H9 (cell line): ENCODE results near the gene CPSF4L. TPM values are rescaled to one million over a fixed set of nuclear protein-coding genes. Genes with fewer than 3 reads are reported as not detected.

Experiments used
- DNase-seq: peaks from one replicate; pipeline ENCODE4 v3.0.0-alpha.2; 2017
- H2AFZ ChIP-seq: one replicate; pipeline ENCODE4 v1.6.1; 2013; ENCODE audit warnings: mild to moderate bottlenecking, low read length, control low read depth, moderate library complexity
- H2AK5ac ChIP-seq: 2 replicates; pipeline ENCODE4 v1.6.1; 2013; ENCODE audit warnings: low read length, control low read depth, mixed read lengths; ENCODE audit not compliant: insufficient read length
- H2BK120ac ChIP-seq: one replicate; pipeline ENCODE4 v1.6.1; 2013; ENCODE audit warnings: low read depth, mild to moderate bottlenecking, low read length, control low read depth, inconsistent platforms; ENCODE audit not compliant: poor library complexity, severe bottlenecking
- H2BK12ac ChIP-seq: 2 replicates; pipeline ENCODE4 v1.6.1; 2013; ENCODE audit warnings: low read length, control low read depth, mixed read lengths, low read depth; ENCODE audit not compliant: insufficient read length
- H2BK15ac ChIP-seq: 2 replicates; pipeline ENCODE4 v1.6.1; 2013; ENCODE audit warnings: low read depth, low read length, control low read depth
- H2BK20ac ChIP-seq: one replicate; pipeline ENCODE4 v1.6.1; 2013; ENCODE audit warnings: low read depth, mild to moderate bottlenecking, low read length, control low read depth, inconsistent platforms; ENCODE audit not compliant: poor library complexity, severe bottlenecking
- H2BK5ac ChIP-seq: 2 replicates; pipeline ENCODE4 v1.6.1; 2013; ENCODE audit warnings: low read length, control low read depth, mixed read lengths; ENCODE audit not compliant: insufficient read length
- H3K14ac ChIP-seq: 2 replicates; pipeline ENCODE4 v1.6.1; 2013; ENCODE audit warnings: low read length, control low read depth; ENCODE audit not compliant: insufficient read depth
- H3K18ac ChIP-seq: 2 replicates; pipeline ENCODE4 v1.6.1; 2013; ENCODE audit warnings: low read depth, mild to moderate bottlenecking, mixed read lengths, low read length, control low read depth; ENCODE audit not compliant: insufficient read length
- H3K23ac ChIP-seq: 2 replicates; pipeline ENCODE4 v1.6.1; 2013; ENCODE audit warnings: low read length, control low read depth, mixed read lengths, low read depth; ENCODE audit not compliant: insufficient read length
- H3K23me2 ChIP-seq: 2 replicates; pipeline ENCODE4 v1.6.1; 2013; ENCODE audit warnings: low read depth, mild to moderate bottlenecking, mixed read lengths, low read length, control low read depth; ENCODE audit not compliant: insufficient read length, poor library complexity, severe bottlenecking
- H3K27ac ChIP-seq: 2 replicates; pipeline ENCODE4 v1.5.1; 2013; ENCODE audit warnings: low read length, control low read depth, mixed read lengths, low read depth; ENCODE audit not compliant: insufficient read length
- H3K27me3 ChIP-seq: 2 replicates; pipeline ENCODE4 v1.6.1; 2013; ENCODE audit warnings: low read length, control low read depth, inconsistent platforms; ENCODE audit not compliant: insufficient read depth
- H3K4ac ChIP-seq: 2 replicates; pipeline ENCODE4 v1.6.1; 2013; ENCODE audit warnings: low read depth, mild to moderate bottlenecking, control low read depth, inconsistent platforms, low read length, moderate library complexity
- H3K4me1 ChIP-seq: 2 replicates; pipeline ENCODE4 v1.6.1; 2013; ENCODE audit warnings: low read length, control low read depth, inconsistent platforms; ENCODE audit not compliant: insufficient read depth
- H3K4me2 ChIP-seq: 2 replicates; pipeline ENCODE4 v1.6.1; 2013; ENCODE audit warnings: low read length, control low read depth, mixed read lengths; ENCODE audit not compliant: insufficient read length, insufficient read depth
- H3K56ac ChIP-seq: 2 replicates; pipeline ENCODE4 v1.6.1; 2013; ENCODE audit warnings: low read depth, mild to moderate bottlenecking, mixed read lengths, low read length, control low read depth; ENCODE audit not compliant: insufficient read length
- H3K79me1 ChIP-seq: 2 replicates; pipeline ENCODE4 v1.6.1; 2013; ENCODE audit warnings: low read depth, mild to moderate bottlenecking, moderate library complexity, low read length, control low read depth, inconsistent platforms; ENCODE audit not compliant: insufficient read depth, poor library complexity, severe bottlenecking
- H3K79me2 ChIP-seq: 2 replicates; pipeline ENCODE4 v1.6.1; 2013; ENCODE audit warnings: low read length, control low read depth, inconsistent platforms; ENCODE audit not compliant: insufficient read depth
- H3K9ac ChIP-seq: 2 replicates; pipeline ENCODE4 v1.6.1; 2013; ENCODE audit warnings: low read length, control low read depth, mixed read lengths; ENCODE audit not compliant: insufficient read length; ENCODE audit errors: extremely low read depth
- H3K9me3 ChIP-seq: one replicate; pipeline ENCODE4 v1.6.1; 2013; ENCODE audit warnings: low read depth, low read length, inconsistent platforms; ENCODE audit not compliant: control insufficient read depth
- H3T11ph ChIP-seq: one replicate; pipeline ENCODE4 v1.6.1; 2013; ENCODE audit warnings: mild to moderate bottlenecking, low read length, control low read depth, inconsistent platforms
- H4K20me1 ChIP-seq: one replicate; pipeline ENCODE4 v1.6.1; 2013; ENCODE audit not compliant: control insufficient read depth, insufficient read length, insufficient read depth
- H4K5ac ChIP-seq: 2 replicates; pipeline ENCODE4 v1.6.1; 2013; ENCODE audit warnings: low read depth, mild to moderate bottlenecking, mixed read lengths, low read length, control low read depth; ENCODE audit not compliant: insufficient read length
- H4K8ac ChIP-seq: replicated peaks from 2 replicates; pipeline ENCODE4 v1.6.1; 2013; ENCODE audit warnings: low read length, control low read depth, mixed read lengths, low read depth; ENCODE audit not compliant: insufficient read length
- H4K91ac ChIP-seq: 2 replicates; pipeline ENCODE4 v1.6.1; 2013; ENCODE audit warnings: low read depth, mild to moderate bottlenecking, moderate library complexity, mixed read lengths, low read length, control low read depth; ENCODE audit not compliant: insufficient read length
- H3K27ac Mint-ChIP-seq, 3 experiments: 2 replicates in 2 of 3; 3 replicates in 1 of 3; pipeline ENCODE4 v1.8.0; 2020 to 2021; ENCODE audit warnings: mixed read lengths in 3 of 3, mild to moderate bottlenecking in 1 of 3, moderate library complexity in 1 of 3
- H3K27me3 Mint-ChIP-seq: 2 replicates; pipeline ENCODE4 v1.8.0; 2021; ENCODE audit warnings: low read depth, mild to moderate bottlenecking, moderate library complexity, mixed read lengths
- H3K36me3 Mint-ChIP-seq, 3 experiments: 2 replicates in 2 of 3; 3 replicates in 1 of 3; pipeline ENCODE4 v1.8.0; 2020 to 2021; ENCODE audit warnings: low read depth in 3 of 3, mixed read lengths in 3 of 3; ENCODE audit not compliant: insufficient read depth in 1 of 3
- H3K4me1 Mint-ChIP-seq, 2 experiments: 2 replicates each; pipeline ENCODE4 v1.8.0; 2020; ENCODE audit warnings: mixed read lengths in 2 of 2
- H3K4me3 Mint-ChIP-seq, 2 experiments: 2 replicates in 1 of 2; 3 replicates in 1 of 2; pipeline ENCODE4 v1.8.0; 2020 to 2021; ENCODE audit warnings: mild to moderate bottlenecking in 2 of 2, mixed read lengths in 2 of 2, moderate library complexity in 1 of 2
- H3K9me3 Mint-ChIP-seq, 2 experiments: 2 replicates in 1 of 2; 3 replicates in 1 of 2; pipeline ENCODE4 v1.8.0; 2020; ENCODE audit warnings: mild to moderate bottlenecking in 2 of 2, mixed read lengths in 2 of 2, moderate library complexity in 1 of 2
- total RNA-seq: library from RNA; stranded (reverse); gene quantifications from 2 replicates; pipeline ENCODE4 v1.2.1, GENCODE V29; 2021
- TF ChIP-seq, protein P1 (sequence below): fragments of 200-600 bp; sonication (generic); conservative IDR thresholded peaks from 3 replicates; pipeline ENCODE4 v1.8.0; 2021; ENCODE audit warnings: antibody characterized with exemption, mild to moderate bottlenecking

Gene CPSF4L
- total RNA-seq, 1 experiment from 2014 or later: not detected

DNA sequence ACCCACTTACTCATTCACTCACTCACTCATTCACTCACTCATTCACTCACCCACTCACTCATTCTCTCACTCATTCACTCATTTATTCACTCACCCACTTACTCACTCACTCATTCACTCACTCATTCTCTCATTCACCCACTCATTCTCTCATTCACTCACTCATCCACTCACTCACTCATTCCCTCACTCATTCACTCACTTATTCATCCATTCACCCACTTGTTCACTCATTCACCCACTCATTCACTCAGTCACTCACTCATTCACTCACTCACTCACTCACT lies 7.6 kb upstream of the CPSF4L start:
- Histone ChIP-seq H3K27me3 (no peaks in the 10 kb centered on the region), H2BK20ac (no peak overlapping the region), H4K8ac (no peak overlapping the region), H2AK5ac (no peak overlapping the region), H3K23me2 (no peaks in the 10 kb centered on the region), H3K27ac (no peak overlapping the region), H2BK5ac (no peak overlapping the region), H3K79me1 (no peaks in the 10 kb centered on the region), H3K4me1 (no peaks in the 10 kb centered on the region; the same call in 1 of the 2 replicates), H2BK120ac (no peak overlapping the region), H3K9ac (no peak overlapping the region), H4K5ac (no peak overlapping the region), H4K91ac (no peak overlapping the region), H3K4ac (no peak overlapping the region), H3K23ac (no peak overlapping the region), H2AFZ (no peak overlapping the region), H3K18ac (no peak overlapping the region), H3K4me2 (no peak overlapping the region), H2BK12ac (no peak overlapping the region), H3K9me3 (no peaks in the 10 kb centered on the region), H3K56ac (no peak overlapping the region), H4K20me1 (peaks cover 2% of the 10 kb centered on the region), H3K14ac (no peak overlapping the region), H3K79me2 (no peaks in the 10 kb centered on the region), H3T11ph (no peak overlapping the region), H2BK15ac (no peak overlapping the region)
- Mint-ChIP-seq H3K36me3 (no peaks in the 10 kb centered on the region; a peak in 1 of 7 replicates), H3K27me3 (peaks cover 4% of the 10 kb centered on the region), H3K4me1 (peaks cover 6 to 7% of the 10 kb centered on the region in 2 experiments), H3K27ac (no peak overlapping the region), H3K9me3 (no peaks in the 10 kb centered on the region), H3K4me3 (no peak overlapping the region)
- no peak for DNase-seq
- TF ChIP-seq, protein P1, sequence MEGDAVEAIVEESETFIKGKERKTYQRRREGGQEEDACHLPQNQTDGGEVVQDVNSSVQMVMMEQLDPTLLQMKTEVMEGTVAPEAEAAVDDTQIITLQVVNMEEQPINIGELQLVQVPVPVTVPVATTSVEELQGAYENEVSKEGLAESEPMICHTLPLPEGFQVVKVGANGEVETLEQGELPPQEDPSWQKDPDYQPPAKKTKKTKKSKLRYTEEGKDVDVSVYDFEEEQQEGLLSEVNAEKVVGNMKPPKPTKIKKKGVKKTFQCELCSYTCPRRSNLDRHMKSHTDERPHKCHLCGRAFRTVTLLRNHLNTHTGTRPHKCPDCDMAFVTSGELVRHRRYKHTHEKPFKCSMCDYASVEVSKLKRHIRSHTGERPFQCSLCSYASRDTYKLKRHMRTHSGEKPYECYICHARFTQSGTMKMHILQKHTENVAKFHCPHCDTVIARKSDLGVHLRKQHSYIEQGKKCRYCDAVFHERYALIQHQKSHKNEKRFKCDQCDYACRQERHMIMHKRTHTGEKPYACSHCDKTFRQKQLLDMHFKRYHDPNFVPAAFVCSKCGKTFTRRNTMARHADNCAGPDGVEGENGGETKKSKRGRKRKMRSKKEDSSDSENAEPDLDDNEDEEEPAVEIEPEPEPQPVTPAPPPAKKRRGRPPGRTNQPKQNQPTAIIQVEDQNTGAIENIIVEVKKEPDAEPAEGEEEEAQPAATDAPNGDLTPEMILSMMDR: no peak
